ENCODE results near the gene USP30. TPM values are rescaled to one million over a fixed set of nuclear protein-coding genes. Genes with fewer than 3 reads are reported as not detected.

USP30 gene
- total RNA-seq, 1 donor from 2014 or later: 12.2 TPM

DNA sequence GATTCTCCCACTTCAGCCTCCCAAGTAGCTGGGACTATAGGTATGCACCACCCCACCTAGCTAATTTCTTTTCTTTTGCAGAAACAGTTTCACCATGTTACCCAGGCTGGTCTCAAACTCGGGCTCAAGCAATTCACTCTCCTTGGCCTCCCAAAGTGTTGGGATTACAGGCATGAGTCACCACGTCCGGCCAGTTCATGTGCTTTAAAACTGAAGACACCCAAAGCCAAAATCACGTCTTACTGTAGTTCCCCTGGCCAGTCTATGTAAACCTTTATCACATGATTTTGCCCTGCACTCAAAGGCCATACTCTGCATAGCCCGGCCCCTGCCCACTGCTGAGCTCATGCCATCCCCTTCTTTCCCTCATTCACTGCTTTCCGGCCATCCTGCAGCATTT is 36.4 kb downstream of the USP30 start:
- intact Hi-C loops (cut with DNase I): loop anchor here (10.0 kb wide), 1 partner anchor 444 kb away; no protein-coding TSS in a partner anchor
- no peak for ATAC-seq (ENCODE audit: poor library complexity)
- DNase-seq: no peak

DNA sequence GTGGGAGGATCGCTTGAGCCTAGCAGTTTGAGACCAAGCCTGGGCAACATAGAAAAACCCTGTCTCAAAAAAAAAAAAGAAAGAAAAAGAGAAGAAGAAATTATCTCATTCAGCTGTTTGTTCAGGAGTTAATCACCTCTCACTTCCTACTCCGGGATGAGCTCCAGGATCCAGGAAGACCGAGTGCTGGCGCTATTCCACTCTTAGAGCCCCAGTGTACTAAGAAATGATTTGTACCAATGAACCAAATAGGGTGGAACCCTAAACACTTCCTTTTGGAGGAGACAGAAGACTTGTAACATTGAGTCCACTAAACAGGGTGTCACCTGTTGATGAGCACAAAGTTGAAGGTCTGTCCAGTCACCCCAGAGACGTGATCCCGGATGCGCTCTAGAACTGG is 37.3 kb downstream of the USP30 start:
- intact Hi-C loops (cut with DNase I): loop anchor here (5.0 to 10.0 kb wide), 3 partner anchors 205 to 527 kb away; partner anchors contain the start of genes DAO, ISCU and SART3
- no peak for ATAC-seq (ENCODE audit: poor library complexity)
- no peak for DNase-seq

DNA sequence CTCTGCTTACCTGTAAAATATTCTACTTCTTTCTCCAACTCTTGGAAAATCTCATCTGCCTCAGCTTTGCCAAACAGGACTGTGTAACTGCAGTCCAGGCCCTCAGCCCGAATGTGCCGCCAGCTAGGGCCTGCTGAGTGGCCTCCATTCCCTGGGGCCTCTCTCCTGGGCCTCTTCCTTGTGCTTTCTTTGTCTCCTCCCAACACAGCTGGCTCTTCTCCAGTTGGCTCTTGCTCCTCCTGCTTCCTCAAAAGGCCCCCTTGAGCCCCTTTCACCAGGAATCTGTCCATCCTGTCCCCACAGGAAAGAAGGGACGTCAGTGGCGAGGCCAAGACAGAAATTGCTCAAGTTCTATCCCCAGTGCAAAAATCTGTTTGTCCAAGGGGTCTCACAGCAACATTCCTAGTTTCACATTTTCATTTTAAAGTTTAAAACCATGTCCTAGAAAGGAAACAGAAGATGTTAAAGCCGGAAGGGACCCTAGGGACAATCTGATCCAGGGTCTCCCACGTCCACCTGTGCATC is 40.2 kb downstream of the USP30 start:
- DNase-seq (no peak), ATAC-seq (ENCODE audit: poor library complexity) (no peak)
- intact Hi-C loops (cut with DNase I): loop anchor here (5.0 to 10.0 kb wide), 2 partner anchors 208 to 530 kb away; partner anchors contain the start of genes DAO, ISCU and SART3

DNA sequence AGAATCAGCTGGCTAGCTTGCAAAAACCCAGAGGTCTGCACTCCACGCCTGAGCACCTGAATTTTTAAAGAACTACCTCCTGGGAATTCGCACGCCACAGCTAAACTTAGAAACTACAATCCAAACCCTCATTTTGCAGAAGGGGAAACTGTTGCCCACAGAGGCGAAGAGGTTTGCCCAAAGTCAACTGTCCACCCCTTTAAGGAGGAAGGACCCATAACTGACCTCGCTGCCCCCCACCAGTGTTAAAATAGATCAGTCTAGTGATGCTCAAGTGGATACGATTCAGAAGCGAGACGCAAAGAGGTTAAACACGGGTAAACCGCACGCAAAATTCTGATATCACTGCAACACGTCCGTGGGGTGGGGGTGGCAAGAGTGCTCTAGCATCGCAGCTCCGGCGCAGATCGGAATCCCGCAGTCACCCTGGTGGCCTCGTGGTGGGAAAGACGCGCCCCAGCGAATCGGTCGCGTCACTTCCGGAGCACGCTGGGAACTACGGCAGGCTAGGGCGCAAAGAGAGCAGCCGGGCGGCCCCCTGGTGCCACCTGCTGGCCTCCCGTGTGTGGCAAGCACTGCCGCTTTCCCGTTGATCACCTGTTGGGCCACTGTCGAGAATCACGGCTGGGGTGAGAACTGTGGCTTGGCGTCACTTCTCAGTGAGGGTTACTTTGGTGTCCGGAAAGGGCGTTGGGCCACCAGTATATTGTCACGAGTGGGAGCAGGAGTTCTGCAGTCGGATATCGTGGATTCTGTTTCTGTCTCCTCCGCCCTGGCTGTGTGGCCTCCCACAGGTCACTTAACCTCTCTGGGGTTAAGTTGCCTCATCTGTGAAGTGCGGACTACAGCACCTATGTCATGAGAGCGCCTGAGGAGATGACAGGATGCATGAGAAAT is 40.9 kb downstream of the USP30 start, which contains the start of gene ALKBH2:
TSS of gene ALKBH2 (minus strand) at position 451 of the 897 bp plus-strand sequence. CDS start 686 bp downstream, outside the sequence.
- intact Hi-C loops (cut with DNase I): loop anchor here (5.0 to 10.0 kb wide), 2 partner anchors 208 to 531 kb away; partner anchors contain the start of genes DAO, ISCU and SART3
- peak; percentile 84 for ATAC-seq (ENCODE audit: poor library complexity)
- DNase-seq: peak; percentile 97

DNA sequence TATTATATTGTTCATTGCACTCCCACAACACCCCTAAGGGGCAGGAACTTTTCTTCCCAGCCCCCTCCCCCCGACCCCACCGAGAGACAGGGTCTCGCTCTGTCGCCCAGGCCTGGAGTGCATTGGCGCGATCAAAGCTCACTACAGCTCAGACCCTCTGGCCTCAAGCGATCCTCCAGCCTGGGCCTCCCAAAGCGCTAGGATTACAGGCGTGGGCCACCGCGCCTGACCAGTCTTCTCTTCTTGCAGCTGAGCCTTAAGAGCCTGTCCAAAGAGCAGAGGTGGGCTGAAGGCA is 44.7 kb downstream of the USP30 start:
- no peak for ATAC-seq (ENCODE audit: poor library complexity)
- DNase-seq: no peak
- intact Hi-C loops (cut with DNase I): loop anchor here (10.0 kb wide), 1 partner anchor 212 kb away; the partner anchor contains the start of gene DAO

DNA sequence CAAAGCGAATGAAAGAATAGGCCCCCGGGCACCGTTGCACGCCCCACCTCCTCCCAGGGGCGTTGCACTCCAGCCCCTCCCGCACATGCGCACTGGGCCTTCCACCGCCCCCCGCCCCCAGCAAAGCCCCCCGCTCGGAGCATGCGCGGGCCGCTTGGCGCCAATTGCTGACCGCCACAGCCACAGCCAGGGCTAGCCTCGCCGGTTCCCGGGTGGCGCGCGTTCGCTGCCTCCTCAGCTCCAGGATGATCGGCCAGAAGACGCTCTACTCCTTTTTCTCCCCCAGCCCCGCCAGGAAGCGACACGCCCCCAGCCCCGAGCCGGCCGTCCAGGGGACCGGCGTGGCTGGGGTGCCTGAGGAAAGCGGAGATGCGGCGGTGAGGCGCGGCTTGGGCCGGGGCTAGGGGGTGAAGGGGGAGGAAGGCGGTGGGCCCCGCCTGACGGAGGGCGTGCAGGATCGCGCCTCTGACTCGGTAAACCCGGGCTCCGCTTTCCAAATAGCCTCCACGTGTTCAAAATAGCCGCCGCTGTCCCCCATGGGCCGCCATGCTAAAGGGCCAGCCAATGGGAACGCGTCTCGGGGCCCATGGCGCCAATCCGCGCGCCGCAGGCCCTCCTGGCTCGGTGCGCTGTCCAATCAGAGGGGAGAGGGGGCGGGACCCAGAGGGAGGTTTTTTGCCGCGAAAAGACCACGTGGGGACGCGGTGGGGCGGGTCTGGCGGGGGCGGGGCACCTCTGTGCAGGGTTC is 45.2 kb downstream of the USP30 start, which contains the start of gene UNG:
TSS of gene UNG (plus strand) at position 163 of the 748 bp plus-strand sequence. CDS start at position 246, 83 bp downstream.
- peak; percentile 96 for ATAC-seq (ENCODE audit: poor library complexity)
- intact Hi-C loops (cut with DNase I): loop anchor here (10.0 kb wide), 1 partner anchor 213 kb away; the partner anchor contains the start of gene DAO
- DNase-seq: peak; percentile 98

DNA sequence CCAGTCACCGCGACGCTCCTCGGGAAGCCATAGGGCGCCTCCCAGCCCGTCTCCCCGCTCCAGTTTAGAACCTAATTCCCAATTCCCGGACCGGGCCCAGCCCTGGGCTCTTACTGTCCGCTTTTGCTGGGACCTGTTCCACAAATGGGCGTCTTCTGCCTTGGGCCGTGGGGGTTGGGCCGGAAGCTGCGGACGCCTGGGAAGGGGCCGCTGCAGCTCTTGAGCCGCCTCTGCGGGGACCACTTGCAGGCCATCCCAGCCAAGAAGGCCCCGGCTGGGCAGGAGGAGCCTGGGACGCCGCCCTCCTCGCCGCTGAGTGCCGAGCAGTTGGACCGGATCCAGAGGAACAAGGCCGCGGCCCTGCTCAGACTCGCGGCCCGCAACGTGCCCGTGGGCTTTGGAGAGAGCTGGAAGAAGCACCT is 45.8 kb downstream of the USP30 start:
- ATAC-seq (ENCODE audit: poor library complexity) (peak; percentile 57), DNase-seq (peak; percentile 86)
- intact Hi-C loops (cut with DNase I): loop anchor here (10.0 kb wide), 1 partner anchor 213 kb away; the partner anchor contains the start of gene DAO

DNA sequence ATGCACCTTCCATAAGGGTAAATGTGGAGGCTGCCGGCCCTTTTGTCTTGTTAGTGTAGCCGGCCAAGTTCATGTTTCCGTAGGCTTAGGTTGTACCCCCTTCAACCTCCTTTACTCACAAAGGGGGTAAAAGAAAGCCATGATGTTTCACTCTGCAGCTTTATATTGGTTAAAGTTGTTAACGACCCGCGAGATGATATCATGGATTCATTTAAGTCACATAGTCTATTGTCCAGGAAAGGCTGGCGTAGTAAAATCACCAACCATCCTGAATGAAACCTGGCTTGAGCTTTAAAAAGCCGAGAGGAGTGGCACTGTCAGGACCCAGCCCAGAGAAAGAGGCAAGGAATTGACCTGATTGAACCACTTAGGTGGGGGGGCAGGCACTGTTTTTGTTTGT is 46.3 kb downstream of the USP30 start:
- ATAC-seq (ENCODE audit: poor library complexity) (peak; percentile 9), DNase-seq (no peak)
- intact Hi-C loops (cut with DNase I): loop anchor here (10.0 kb wide), 1 partner anchor 214 kb away; the partner anchor contains the start of gene DAO

DNA sequence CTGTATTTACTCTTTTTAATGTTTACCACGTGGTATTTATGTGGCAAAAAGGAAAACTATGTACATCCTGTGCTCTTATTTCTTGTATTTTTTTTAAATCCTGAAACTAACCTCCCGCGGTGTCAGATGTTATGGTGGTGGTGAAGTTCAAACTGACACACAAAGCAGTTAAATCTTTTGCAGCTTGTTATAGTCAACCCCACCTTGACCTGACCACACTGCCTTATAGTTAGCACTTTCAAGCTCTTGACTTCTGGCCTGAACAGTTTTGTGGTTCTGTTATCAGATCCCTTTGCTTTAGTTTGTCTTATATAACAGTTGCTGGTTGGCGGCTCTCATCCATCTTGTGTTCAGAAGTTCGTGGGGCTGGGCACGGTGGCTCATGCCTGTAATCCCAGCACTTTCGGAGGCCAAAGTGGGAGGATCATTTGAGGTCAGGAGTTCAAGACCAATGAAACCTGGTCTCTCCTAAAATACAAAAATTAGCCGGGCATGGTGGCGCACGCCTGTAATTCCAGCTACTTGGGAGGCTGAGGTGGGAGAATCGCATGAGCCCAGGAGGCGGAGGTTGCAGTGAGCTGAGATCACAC is 47.1 kb downstream of the USP30 start:
- intact Hi-C loops (cut with DNase I): loop anchor here (10.0 kb wide), 1 partner anchor 215 kb away; the partner anchor contains the start of gene DAO

DNA sequence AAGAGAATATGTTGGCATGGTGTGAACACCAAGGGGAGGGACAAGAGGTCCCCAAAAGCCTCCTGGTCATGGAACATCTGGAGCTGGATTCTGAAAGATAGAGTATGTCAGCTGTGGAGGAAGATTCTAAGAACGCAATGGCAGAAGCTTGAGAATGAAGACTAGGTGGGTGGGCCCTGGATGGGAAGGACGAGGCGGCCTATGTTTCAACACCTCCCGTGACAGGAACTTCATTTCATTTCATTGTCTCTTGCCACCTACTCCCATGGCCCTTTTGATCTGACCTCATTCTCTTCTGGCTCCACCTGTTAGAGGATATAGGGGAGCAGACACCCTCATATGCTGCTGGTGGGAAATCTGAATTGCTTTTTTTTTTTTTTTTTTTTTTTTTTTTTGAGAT is 48.4 kb downstream of the USP30 start:
- ATAC-seq (ENCODE audit: poor library complexity): no peak
- intact Hi-C loops (cut with DNase I): no loop called here
- no peak for DNase-seq

More for the DNA sequence above, 47.1 kb downstream of the USP30 start:
- ATAC-seq (ENCODE audit: poor library complexity): no peak
- no peak for DNase-seq

DNA sequence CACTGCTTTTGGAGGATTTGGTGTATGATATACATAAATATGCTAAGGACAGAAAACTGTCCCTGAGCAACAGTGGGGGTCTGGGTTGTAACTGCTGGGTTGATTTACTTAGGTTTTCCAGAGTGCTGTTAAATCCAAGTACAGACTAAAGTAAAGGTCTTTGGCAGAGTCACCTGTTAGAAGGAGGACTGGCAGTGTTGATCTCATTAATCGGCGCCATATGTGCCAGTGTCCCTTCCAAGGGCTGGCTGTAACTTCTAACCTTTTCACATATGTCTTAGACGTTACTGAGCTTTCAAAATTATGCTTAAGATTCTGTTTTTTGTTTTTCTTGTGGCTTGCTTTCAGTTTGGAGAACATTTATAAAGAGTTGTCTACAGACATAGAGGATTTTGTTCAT is 50.1 kb downstream of the USP30 start:
- intact Hi-C loops (cut with DNase I): no loop called here
- ATAC-seq (ENCODE audit: poor library complexity) (no peak), DNase-seq (no peak)

DNA sequence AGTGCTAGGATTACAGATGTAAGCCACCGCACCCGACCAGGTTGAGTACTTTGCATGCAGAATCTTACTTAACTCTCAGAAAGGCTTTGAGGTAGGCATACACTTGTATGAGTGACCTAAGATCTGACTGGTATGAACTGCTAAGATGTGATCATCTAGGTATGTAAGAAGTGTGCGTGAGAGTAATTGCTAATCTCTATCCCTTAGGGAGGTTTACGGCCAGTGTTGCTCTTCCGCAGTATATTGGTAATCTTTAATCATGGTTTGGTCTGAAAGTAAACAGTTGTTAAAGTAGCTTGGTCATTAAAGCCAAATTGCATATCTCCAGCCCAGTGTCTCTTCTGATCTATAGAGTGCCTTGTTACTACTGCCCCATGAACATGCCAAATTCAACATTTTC is 52.8 kb downstream of the USP30 start:
- DNase-seq: no peak
- ATAC-seq (ENCODE audit: poor library complexity): no peak
- intact Hi-C loops (cut with DNase I): no loop called here

DNA sequence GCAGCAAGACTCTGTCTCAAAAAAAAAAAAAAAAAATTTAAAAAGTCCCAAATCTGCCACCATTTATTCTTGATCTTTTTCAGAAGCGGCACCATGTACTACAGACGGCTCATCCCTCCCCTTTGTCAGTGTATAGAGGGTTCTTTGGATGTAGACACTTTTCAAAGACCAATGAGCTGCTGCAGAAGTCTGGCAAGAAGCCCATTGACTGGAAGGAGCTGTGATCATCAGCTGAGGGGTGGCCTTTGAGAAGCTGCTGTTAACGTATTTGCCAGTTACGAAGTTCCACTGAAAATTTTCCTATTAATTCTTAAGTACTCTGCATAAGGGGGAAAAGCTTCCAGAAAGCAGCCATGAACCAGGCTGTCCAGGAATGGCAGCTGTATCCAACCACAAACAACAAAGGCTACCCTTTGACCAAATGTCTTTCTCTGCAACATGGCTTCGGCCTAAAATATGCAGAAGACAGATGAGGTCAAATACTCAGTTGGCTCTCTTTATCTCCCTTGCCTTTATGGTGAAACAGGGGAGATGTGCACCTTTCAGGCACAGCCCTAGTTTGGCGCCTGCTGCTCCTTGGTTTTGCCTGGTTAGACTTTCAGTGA is 57.5 kb downstream of the USP30 start:
- intact Hi-C loops (cut with DNase I): no loop called here
- DNase-seq (no peak), ATAC-seq (ENCODE audit: poor library complexity) (no peak)

DNA sequence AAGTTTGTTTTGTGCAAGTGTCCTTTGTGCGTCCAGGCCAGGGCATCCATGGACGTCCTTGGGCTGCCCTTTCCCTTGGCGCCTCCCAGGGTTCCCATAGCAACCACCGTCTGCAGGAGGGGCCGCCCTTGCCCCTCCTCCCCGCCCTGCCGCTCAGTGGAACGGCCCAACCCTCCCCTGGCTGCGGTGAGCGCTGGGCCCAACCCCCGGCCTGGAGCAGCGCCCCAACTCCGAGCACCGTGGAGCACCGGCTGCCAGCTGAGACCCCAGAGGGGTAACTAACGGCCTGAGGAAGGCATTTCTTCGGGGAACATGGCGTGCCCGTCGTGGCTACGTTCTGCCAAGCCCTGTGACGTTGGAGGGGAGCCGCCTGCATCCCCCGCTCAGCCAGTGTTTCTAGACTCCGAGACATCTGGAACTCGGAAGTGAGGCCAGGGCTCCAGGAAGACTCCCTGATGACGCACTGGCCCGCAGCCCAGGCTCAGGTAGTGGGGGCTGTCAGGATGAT is 58.7 kb downstream of the USP30 start:
- ATAC-seq (ENCODE audit: poor library complexity) (peak; percentile 91), DNase-seq (peak; percentile 96)
- intact Hi-C loops (cut with DNase I): no loop called here

DNA sequence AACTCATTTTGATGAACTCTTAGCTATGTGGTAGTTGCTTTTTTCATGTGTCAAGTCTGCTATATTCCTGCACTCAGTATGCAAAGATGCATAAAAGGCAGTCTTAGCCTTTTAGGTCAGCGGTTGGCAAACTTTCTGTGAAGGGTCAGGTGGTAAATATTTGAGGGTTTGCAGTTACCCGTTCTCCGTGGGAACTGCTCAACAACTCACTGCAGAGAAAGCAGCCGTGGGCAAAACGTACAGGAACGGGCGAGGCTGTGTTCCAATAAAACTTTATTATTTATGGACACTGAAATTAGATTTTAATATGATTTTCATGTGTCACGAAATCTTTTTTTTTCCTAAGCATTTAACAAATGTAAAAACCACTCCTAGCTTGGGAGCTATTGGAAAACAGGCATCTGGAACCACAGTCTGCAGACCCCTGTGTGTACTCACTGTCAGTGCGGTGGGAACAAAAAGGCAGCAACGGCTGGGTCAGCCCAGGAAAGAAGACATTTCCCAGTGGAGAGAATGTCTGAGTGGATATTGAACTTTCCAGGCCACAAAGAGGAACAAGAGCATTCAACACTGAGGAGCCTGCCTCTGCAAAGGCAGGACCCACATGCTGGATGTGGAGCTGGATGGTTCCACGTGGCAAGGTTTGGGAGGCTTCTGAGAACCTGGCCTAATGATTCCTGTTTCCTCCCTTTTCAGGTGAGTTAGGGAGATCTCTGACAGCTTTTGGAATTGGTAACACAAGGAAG is 60.5 kb downstream of the USP30 start:
- intact Hi-C loops (cut with DNase I): no loop called here
- DNase-seq (no peak), ATAC-seq (ENCODE audit: poor library complexity) (no peak)

DNA sequence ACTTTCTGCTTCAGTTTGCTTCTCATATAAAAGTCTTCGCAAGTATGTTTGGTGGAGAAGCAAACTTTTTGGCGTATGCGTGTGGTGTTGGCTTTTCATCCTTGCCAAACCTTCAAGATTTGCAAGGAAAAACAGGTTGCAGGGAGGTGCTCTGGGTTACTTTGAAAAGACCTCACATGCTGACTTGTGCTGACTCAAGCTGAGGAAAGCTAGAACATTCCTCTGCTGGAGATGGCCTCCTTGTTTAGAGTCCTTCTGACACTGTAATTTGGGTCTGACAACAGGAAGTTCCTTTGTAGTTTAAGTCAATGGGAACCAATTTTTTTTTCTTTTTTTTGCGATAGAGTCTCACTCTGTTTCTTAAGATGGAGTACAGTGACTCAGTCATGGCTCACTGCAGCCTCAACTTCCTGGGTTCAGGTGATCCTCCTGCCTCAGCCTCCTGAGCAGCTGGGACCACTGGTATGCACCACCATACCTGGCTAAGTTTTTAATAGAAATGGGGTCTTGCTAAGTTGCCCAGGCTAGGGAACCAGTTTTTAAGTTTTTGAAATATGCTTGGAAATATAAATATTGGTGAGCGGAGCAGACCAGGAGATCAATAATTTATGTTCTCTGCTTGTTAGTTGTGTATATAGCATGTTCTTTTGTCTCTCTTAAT is 61.4 kb downstream of the USP30 start:
- DNase-seq (no peak), ATAC-seq (ENCODE audit: poor library complexity) (no peak)
- intact Hi-C loops (cut with DNase I): no loop called here

DNA sequence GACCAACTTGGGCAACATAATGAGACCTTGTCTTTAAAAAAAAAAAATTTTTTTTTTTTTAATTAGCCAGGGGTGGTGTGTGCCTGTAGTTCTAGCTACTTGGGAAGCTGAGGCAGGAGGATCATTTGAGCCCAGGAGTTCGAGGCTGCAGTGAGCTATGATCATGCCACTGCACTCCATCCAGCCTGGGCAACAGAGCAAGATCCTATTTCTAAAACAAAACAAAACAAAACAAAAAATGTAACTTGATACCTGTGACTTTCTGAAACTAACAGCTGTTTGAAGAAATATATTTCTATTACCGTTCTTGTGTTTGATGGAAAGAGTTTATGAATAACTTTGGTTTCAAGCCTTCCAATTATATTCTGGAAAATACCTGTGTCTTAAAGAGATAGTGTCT is 62.3 kb downstream of the USP30 start:
- DNase-seq (no peak), ATAC-seq (ENCODE audit: poor library complexity) (no peak)
- intact Hi-C loops (cut with DNase I): no loop called here
